MM.1S (cell line): ENCODE measurements around the gene ACOT6.

ENCODE experiments used
- EZH2 ChIP-seq: fragments of 300-600 bp; sonication (generic); optimal IDR thresholded peaks from 2 replicates; pipeline ENCODE3; 2017; ENCODE audit warnings: low read depth, mild to moderate bottlenecking, antibody characterized with exemption, low read length, mixed read lengths
- EZH2phosphoT487 ChIP-seq: fragments of 300-600 bp; sonication (generic); IDR thresholded peaks from 2 replicates; pipeline ENCODE4 v1.6.1; 2018; ENCODE audit warnings: antibody characterized with exemption, low read length
- TF ChIP-seq, protein P1 (sequence below): fragments of 300-600 bp; sonication (generic); IDR thresholded peaks from 2 replicates; pipeline ENCODE4 v1.5.1; 2016; ENCODE audit warnings: antibody characterized with exemption, low read length, mixed read lengths

GRCh38 chr14:73602994-73603393 is 9.3 kb upstream of the ACOT6 start:
- TF ChIP-seq, protein P1, sequence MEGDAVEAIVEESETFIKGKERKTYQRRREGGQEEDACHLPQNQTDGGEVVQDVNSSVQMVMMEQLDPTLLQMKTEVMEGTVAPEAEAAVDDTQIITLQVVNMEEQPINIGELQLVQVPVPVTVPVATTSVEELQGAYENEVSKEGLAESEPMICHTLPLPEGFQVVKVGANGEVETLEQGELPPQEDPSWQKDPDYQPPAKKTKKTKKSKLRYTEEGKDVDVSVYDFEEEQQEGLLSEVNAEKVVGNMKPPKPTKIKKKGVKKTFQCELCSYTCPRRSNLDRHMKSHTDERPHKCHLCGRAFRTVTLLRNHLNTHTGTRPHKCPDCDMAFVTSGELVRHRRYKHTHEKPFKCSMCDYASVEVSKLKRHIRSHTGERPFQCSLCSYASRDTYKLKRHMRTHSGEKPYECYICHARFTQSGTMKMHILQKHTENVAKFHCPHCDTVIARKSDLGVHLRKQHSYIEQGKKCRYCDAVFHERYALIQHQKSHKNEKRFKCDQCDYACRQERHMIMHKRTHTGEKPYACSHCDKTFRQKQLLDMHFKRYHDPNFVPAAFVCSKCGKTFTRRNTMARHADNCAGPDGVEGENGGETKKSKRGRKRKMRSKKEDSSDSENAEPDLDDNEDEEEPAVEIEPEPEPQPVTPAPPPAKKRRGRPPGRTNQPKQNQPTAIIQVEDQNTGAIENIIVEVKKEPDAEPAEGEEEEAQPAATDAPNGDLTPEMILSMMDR: no peak
- TF ChIP-seq EZH2: no peak
- no peak for TF ChIP-seq EZH2phosphoT487
